Heart left ventricle (tissue), 13 donors: ENCODE data around the gene MIA2.
"Not testable (repeated sequence)": the region's sequence is repeated elsewhere in the genome, so short reads cannot be mapped to it uniquely, and the experiment has no call there.

ENCODE experiments used
- POLR2A ChIP-seq, 2 donors: fragments of 450-650 bp; IDR thresholded peaks; one replicate each; pipeline ENCODE4 v1.6.1; 2017; ENCODE audit warnings: antibody characterized with exemption in 2 of 2, mild to moderate bottlenecking in 2 of 2, moderate library complexity in 2 of 2
- TF ChIP-seq, protein P1 (sequence below), 12 donors: fragments of 200-600 bp; sonication (generic) in 4 of 12; IDR thresholded peaks; one replicate each; pipeline versions ENCODE4 v1.5.0 to v1.8.0; 2018 to 2022; ENCODE audit warnings: antibody characterized with exemption in 12 of 12, mild to moderate bottlenecking in 5 of 12
- donor health status: ischemic (EF 13 %, LVEDD 7.1; RV severe dilation, severe dysfunction).
- donor health status: DM: no; HTN: yes; CAD: no.
- donor health status: DM: no; HTN: no; CAD: no.
- donor health status: ischemic (EF 25% LVEDD 6.9; RV normal size, moderate dysfunction).
- donor health status: ischemic (EF 25% LVEDD 5.7; RV mildly dilated, moderate dysfunction).
- donor health status: ischemic (EF 35%, LVEDD 5.7; RV mildly dilated, moderate dysfunction).
- donor health status: nonischemic (EF 11% LVEDD 7.7; RV severe dilation, severe dysfunction).
- donor health status: DM: yes; HTN: yes; CAD: no.
- donor health status: PGD.
- donor health status: ischemic (EF 29% LVEDD 5.4; RV normal size, mild dysfunction).
- donor health status: nonischemic (EF 23%, LVEDD 6.1; RV moderate dilation, normal function).

DNA sequence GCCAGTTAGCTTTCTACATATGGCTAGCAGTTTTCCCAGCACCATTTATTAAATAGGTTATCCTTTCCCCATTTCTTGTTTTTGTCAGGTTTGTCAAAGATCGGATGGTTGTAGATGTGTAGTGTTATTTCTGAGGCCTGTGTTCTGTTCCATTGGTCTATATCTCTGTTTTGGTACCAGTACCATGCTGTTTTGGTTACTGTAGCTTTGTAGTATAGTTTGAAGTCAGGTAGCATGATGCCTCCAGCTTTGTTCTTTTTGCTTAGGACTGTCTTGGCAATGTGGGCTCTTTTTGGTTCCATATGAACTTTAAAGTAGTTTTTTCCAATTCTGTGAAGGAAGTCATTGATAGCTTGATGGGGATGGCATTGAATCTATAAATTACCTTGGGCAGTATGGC is 28.5 kb downstream of the MIA2 start:
- TF ChIP-seq, protein P1, sequence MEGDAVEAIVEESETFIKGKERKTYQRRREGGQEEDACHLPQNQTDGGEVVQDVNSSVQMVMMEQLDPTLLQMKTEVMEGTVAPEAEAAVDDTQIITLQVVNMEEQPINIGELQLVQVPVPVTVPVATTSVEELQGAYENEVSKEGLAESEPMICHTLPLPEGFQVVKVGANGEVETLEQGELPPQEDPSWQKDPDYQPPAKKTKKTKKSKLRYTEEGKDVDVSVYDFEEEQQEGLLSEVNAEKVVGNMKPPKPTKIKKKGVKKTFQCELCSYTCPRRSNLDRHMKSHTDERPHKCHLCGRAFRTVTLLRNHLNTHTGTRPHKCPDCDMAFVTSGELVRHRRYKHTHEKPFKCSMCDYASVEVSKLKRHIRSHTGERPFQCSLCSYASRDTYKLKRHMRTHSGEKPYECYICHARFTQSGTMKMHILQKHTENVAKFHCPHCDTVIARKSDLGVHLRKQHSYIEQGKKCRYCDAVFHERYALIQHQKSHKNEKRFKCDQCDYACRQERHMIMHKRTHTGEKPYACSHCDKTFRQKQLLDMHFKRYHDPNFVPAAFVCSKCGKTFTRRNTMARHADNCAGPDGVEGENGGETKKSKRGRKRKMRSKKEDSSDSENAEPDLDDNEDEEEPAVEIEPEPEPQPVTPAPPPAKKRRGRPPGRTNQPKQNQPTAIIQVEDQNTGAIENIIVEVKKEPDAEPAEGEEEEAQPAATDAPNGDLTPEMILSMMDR (IDR thresholded peaks at IDR 0.05), result not testable (repeated sequence)
- not testable (repeated sequence) for TF ChIP-seq POLR2A (IDR thresholded peaks at IDR 0.05)
